ENCODE measurements around the gene MYLIP. TPM values are rescaled to one million over a fixed set of nuclear protein-coding genes. Genes with fewer than 3 reads are reported as not detected.

The MYLIP gene
- total and polyA plus RNA-seq, 2 of the 13 experiments (the other 11 are each of a cell fraction or from before 2014, with no cell fraction given), result 3.4 to 10.8 TPM

GRCh38 chr6:16086965-16087364, 41.9 kb upstream of the MYLIP start:
- BruUV-seq (replicated peaks), result no TSS peak
- 20% methylated on average over 4 of the region's 4 CpGs for WGBS (ENCODE audit: low lambda C conversion rate)
- ChIA-PET CTCF (ENCODE audit: low intra/inter-chr PET ratio, low total read pairs) (no interaction called here), POLR2A (no interaction called here)
- Histone ChIP-seq H3K27me3 (ENCODE audit: control insufficient read depth in 1 of 2, insufficient read depth in 2 of 2, low read length in 2 of 2) (peaks cover 1 to 20% of the 10 kb centered on the region in 2 experiments; a peak in 4 of 5 replicates), H3K9ac (ENCODE audit: insufficient read depth, low read depth, low read length) (no peak overlapping the region), H3K79me2 (ENCODE audit: insufficient read depth, low read length) (no peaks in the 10 kb centered on the region), H3K4me3 (replicated peaks in 1 of 3; ENCODE audit: insufficient read depth in 1 of 3, low read depth in 2 of 3, low read length in 3 of 3) (no peak overlapping the region), H3K27ac (ENCODE audit: extremely low read length, insufficient read depth, low read length) (no peak overlapping the region), H3K4me1 (ENCODE audit: insufficient read depth, low read length) (no peaks in the 10 kb centered on the region), H2AFZ (ENCODE audit: low read length) (no peak overlapping the region), H3K9me3 (ENCODE audit: low read length) (no peaks in the 10 kb centered on the region), H3K4me2 (ENCODE audit: low read depth, low read length) (no peak overlapping the region), H4K20me1 (ENCODE audit: insufficient read depth, low read length) (no peaks in the 10 kb centered on the region), H3K36me3 (replicated peaks in 1 of 2; ENCODE audit: control insufficient read depth in 1 of 2, insufficient read depth in 2 of 2, low read length in 2 of 2) (no peaks in the 10 kb centered on the region)
- ATAC-seq (no peak), FAIRE-seq (no peak), DNase-seq (ENCODE audit: low spot score) (no peak)
- intact Hi-C loops (cut with micrococcal nuclease; ENCODE audit: unreplicated experiment) (no loop called here), in situ Hi-C loops (cut with HindIII; ENCODE audit: extremely low pct_ligation_motif_present, low pct_unique_long_range_greater_than_20kb) (no loop called here)
- TF ChIP-seq ZNF577 (CRISPR knock-in tag; IDR thresholded peaks at IDR 0.05; ENCODE audit: borderline replicate concordance, low read depth) (no peak), CBX2 (IDR thresholded peaks at IDR 0.05; ENCODE audit: low read depth, low read length) (no peak), CBX2 (CRISPR knock-in tag; IDR thresholded peaks at IDR 0.05; ENCODE audit: low read depth) (no peak), FOXK2 (IDR thresholded peaks at IDR 0.05) (no peak), CSRNP1 (CRISPR knock-in tag; IDR thresholded peaks at IDR 0.05) (no peak), MBD4 (IDR thresholded peaks at IDR 0.05; ENCODE audit: borderline replicate concordance, low read length) (no peak), CCAR2 (optimal IDR thresholded peaks at IDR 0.05; ENCODE audit: low read depth, low read length) (no peak), ZNF790 (CRISPR knock-in tag; IDR thresholded peaks at IDR 0.05; ENCODE audit: borderline replicate concordance) (no peak), ZNF205 (CRISPR knock-in tag; IDR thresholded peaks at IDR 0.05) (no peak)
